WTC11 (cell line): ENCODE data around the gene LIN7C. TPM values are rescaled to one million over a fixed set of nuclear protein-coding genes. Genes with fewer than 3 reads are reported as not detected.

Source experiments
- ATAC-seq: fragments of 200-7000 bp; cut with Tn5 transposase; 2 replicates; pipeline ENCODE4 v1.10.0; 2021; ENCODE audit warnings: mild to moderate bottlenecking, moderate library complexity
- CTCF ChIA-PET: fragments of 300-600 bp; sonication (Branson Sonifier 250); formaldehyde crosslinking; loops from one replicate; lab custom pipeline; 2021; ENCODE audit warnings: antibody characterized with exemption; lab: Charles Lee
- POLR2A ChIA-PET: fragments of 350-600 bp; sonication (Branson Sonifier 250); formaldehyde crosslinking; loops from one replicate; lab custom pipeline; 2021; ENCODE audit warnings: antibody characterized with exemption; lab: Charles Lee
- DNase-seq: peaks from one replicate; pipeline ENCODE4 v3.0.0; 2021; ENCODE audit warnings: low spot score
- H3K27ac Mint-ChIP-seq: 2 replicates; pipeline ENCODE4 v1.8.0; 2021; ENCODE audit warnings: mixed read lengths
- H3K27me3 Mint-ChIP-seq: 2 replicates; pipeline ENCODE4 v1.8.0; 2021; ENCODE audit warnings: low read depth, mild to moderate bottlenecking, moderate library complexity, mixed read lengths
- H3K36me3 Mint-ChIP-seq: 2 replicates; pipeline ENCODE4 v1.8.0; 2021; ENCODE audit warnings: mixed read lengths
- H3K4me1 Mint-ChIP-seq: 2 replicates; pipeline ENCODE4 v1.8.0; 2022; ENCODE audit warnings: mixed read lengths
- H3K4me3 Mint-ChIP-seq: 2 replicates; pipeline ENCODE4 v1.8.0; 2021; ENCODE audit warnings: mild to moderate bottlenecking, moderate library complexity, mixed read lengths
- H3K9me3 Mint-ChIP-seq: 2 replicates; pipeline ENCODE4 v1.8.0; 2021; ENCODE audit warnings: mixed read lengths
- AR ChIP-seq: fragments of 250-450 bp; sonication (Bioruptor Pico); IDR thresholded peaks from 2 replicates; pipeline ENCODE4 v1.9.0; 2021; ENCODE audit warnings: mild to moderate bottlenecking
- CREB1 ChIP-seq: sonication (generic); formaldehyde crosslinking; IDR thresholded peaks from 2 replicates; pipeline ENCODE4 v1.8.0; 2023; ENCODE audit warnings: mild to moderate bottlenecking, missing genetic modification reagents
- ELF4 ChIP-seq: sonication (generic); formaldehyde crosslinking; IDR thresholded peaks from 2 replicates; pipeline ENCODE4 v1.8.1; 2022; ENCODE audit warnings: low read depth, mild to moderate bottlenecking, moderate library complexity, missing genetic modification reagents
- ERG ChIP-seq: fragments of 250-450 bp; sonication (Bioruptor Pico); IDR thresholded peaks from 2 replicates; pipeline ENCODE4 v1.8.0; 2021; ENCODE audit warnings: mild to moderate bottlenecking
- IRF1 ChIP-seq: sonication (generic); formaldehyde crosslinking; IDR thresholded peaks from 2 replicates; pipeline ENCODE4 v1.8.0; 2023; ENCODE audit warnings: missing genetic modification reagents
- MAX ChIP-seq: sonication (generic); formaldehyde crosslinking; IDR thresholded peaks from 2 replicates; pipeline ENCODE4 v1.8.0; 2022; ENCODE audit warnings: mild to moderate bottlenecking, missing genetic modification reagents
- MXD4 ChIP-seq: fragments of 250-450 bp; sonication (Bioruptor Pico); IDR thresholded peaks from 2 replicates; pipeline ENCODE4 v1.8.0; 2021; ENCODE audit warnings: mild to moderate bottlenecking, moderate library complexity, borderline replicate concordance
- MYBL2 ChIP-seq: sonication (generic); formaldehyde crosslinking; IDR thresholded peaks from 2 replicates; pipeline ENCODE4 v1.8.1; 2023; ENCODE audit warnings: mild to moderate bottlenecking, moderate library complexity, missing genetic modification reagents
- NR3C1 ChIP-seq: sonication (generic); formaldehyde crosslinking; conservative IDR thresholded peaks from 2 replicates; pipeline ENCODE4 v1.8.1; 2023; ENCODE audit warnings: low read depth, mild to moderate bottlenecking, missing genetic modification reagents
- PRRX2 ChIP-seq: fragments of 250-450 bp; sonication (Bioruptor Pico); IDR thresholded peaks from 2 replicates; pipeline ENCODE4 v1.8.0; 2021; ENCODE audit warnings: mild to moderate bottlenecking
- TP53 ChIP-seq: sonication (generic); formaldehyde crosslinking; IDR thresholded peaks from 2 replicates; pipeline ENCODE4 v1.8.1; 2023; ENCODE audit warnings: mild to moderate bottlenecking, missing genetic modification reagents
- USF2 ChIP-seq: sonication (generic); formaldehyde crosslinking; IDR thresholded peaks from 2 replicates; pipeline ENCODE4 v1.8.1; 2023; ENCODE audit warnings: mild to moderate bottlenecking, missing genetic modification reagents, moderate library complexity
- ZNF219 ChIP-seq: sonication (generic); formaldehyde crosslinking; IDR thresholded peaks from 2 replicates; pipeline ENCODE4 v1.8.0; 2023; ENCODE audit warnings: missing genetic modification reagents, mild to moderate bottlenecking, borderline replicate concordance
- ZNF232 ChIP-seq: sonication (generic); formaldehyde crosslinking; IDR thresholded peaks from 2 replicates; pipeline ENCODE4 v1.8.0; 2022; ENCODE audit warnings: mild to moderate bottlenecking, missing genetic modification reagents
- ZNF281 ChIP-seq: sonication (generic); formaldehyde crosslinking; IDR thresholded peaks from 2 replicates; pipeline ENCODE4 v1.8.0; 2023; ENCODE audit warnings: mild to moderate bottlenecking, missing genetic modification reagents
- ZNF416 ChIP-seq: fragments of 250-450 bp; sonication (Bioruptor Pico); IDR thresholded peaks from 2 replicates; pipeline ENCODE4 v1.9.0; 2021; ENCODE audit warnings: mild to moderate bottlenecking, inconsistent platforms
- ZNF423 ChIP-seq: fragments of 250-450 bp; sonication (Bioruptor Pico); IDR thresholded peaks from 2 replicates; pipeline ENCODE4 v2.1.2; 2022; ENCODE audit warnings: mild to moderate bottlenecking, moderate library complexity
- ZNF512 ChIP-seq: sonication (generic); formaldehyde crosslinking; IDR thresholded peaks from 2 replicates; pipeline ENCODE4 v1.8.1; 2022; ENCODE audit warnings: missing genetic modification reagents, borderline replicate concordance
- ZSCAN18 ChIP-seq: fragments of 250-450 bp; sonication (Bioruptor Pico); IDR thresholded peaks from 2 replicates; pipeline ENCODE4 v2.1.2; 2022; ENCODE audit warnings: mild to moderate bottlenecking, moderate library complexity
- total RNA-seq: library from RNA; stranded (reverse); gene quantifications from 3 replicates; pipeline ENCODE4 v1.2.3, GENCODE V29; 2021

Gene LIN7C
- total RNA-seq, 1 experiment from 2014 or later: 39.4 TPM

- TF ChIP-seq IRF1 (CRISPR knock-in tag): no peak
- TF ChIP-seq ZNF423: no peak
- TF ChIP-seq USF2 (CRISPR knock-in tag): no peak
- no peak for TF ChIP-seq NR3C1 (CRISPR knock-in tag)
- TF ChIP-seq MAX (CRISPR knock-in tag): no peak
- TF ChIP-seq ZNF416: no peak
- no peak for TF ChIP-seq TP53 (CRISPR knock-in tag)
- TF ChIP-seq ZSCAN18: no peak
- TF ChIP-seq MYBL2 (CRISPR knock-in tag): no peak
- no peak for TF ChIP-seq ZNF219 (CRISPR knock-in tag)
These were observed 45.8 kb upstream of the LIN7C start (continued) for GRCh38 chr11:27552341-27552740.

GRCh38 chr11:27551127-27551526, 44.6 kb upstream of the LIN7C start:
- TF ChIP-seq MXD4 (CRISPR knock-in tag) (no peak), CREB1 (CRISPR knock-in tag) (no peak), MYBL2 (CRISPR knock-in tag) (no peak), ERG (CRISPR knock-in tag) (no peak), ZNF232 (CRISPR knock-in tag) (no peak), USF2 (CRISPR knock-in tag) (no peak), ELF4 (CRISPR knock-in tag) (no peak), ZNF281 (CRISPR knock-in tag) (no peak), AR (CRISPR knock-in tag) (no peak), ZNF512 (no peak), PRRX2 (CRISPR knock-in tag) (no peak)
- CTCF ChIA-PET: no interaction called here
- ATAC-seq: no peak

More at GRCh38 chr11:27551127-27551526, 44.6 kb upstream of the LIN7C start:
- no peak for DNase-seq
- H3K27ac Mint-ChIP-seq: no peak overlapping the region
- no peaks in the 10 kb centered on the region for H3K4me1 Mint-ChIP-seq
- H3K36me3 Mint-ChIP-seq: no peaks in the 10 kb centered on the region
- POLR2A ChIA-PET: no interaction called here
- no peaks in the 10 kb centered on the region for H3K9me3 Mint-ChIP-seq
- H3K27me3 Mint-ChIP-seq: peaks cover 22% of the 10 kb centered on the region
- no peak overlapping the region for H3K4me3 Mint-ChIP-seq
